ENCODE data around the gene CFAP99. TPM values are rescaled to one million over a fixed set of nuclear protein-coding genes. Genes with fewer than 3 reads are reported as not detected.

CFAP99 gene
- total and polyA plus RNA-seq, 2 experiments from 2014 or later = not detected

DNA sequence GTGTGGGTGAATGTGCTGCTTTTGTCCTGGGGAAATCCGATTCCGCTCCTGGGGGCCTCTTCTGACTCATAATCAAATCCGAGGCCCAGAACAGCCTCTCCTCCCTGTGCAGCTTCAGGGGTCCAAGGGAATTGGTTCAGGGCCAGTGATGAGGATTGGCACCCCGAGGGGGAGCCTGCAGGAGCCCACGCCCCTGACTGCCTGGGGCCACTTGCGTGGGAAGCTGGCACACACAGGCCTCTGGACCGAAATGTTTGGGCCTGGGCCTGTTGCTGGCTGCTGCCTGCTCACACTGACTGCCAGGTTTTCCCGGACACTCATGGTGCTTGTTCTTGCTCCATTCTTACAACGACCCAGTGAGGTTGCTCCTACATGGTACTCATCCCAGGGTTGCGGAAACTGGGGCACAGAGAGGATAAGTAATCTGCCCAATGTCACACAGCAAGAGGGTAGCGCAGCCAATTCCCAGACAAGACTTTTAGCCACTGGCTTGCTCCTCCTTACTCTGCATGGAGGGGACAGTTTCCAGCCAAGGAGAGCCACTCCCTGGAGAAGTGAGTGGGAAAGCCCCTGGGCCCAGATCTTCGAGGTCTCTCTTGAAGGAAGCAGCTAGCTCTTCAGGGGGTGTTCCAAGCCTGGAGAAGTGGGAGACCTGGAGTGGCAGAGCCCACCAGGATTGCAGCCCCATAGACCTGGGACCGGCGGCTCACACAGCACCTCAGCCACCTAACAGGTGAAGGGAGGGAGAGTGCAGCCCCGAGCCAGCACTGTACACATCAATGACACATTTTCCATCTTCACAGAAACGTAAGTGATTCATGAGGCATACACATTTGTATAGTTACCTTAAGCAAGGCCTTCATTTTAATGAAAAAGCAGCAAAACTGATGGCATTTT lies 20.3 kb downstream of the CFAP99 start:
- TF ChIP-seq EZH2phosphoT487 (IDR thresholded peaks at IDR 0.05; ENCODE audit: unreplicated experiment) (no peak), EZH2 (IDR thresholded peaks at IDR 0.05; ENCODE audit: low read depth, unreplicated experiment) (no peak), POLR2AphosphoS5 (IDR thresholded peaks at IDR 0.05; ENCODE audit: low read depth) (no peak), JUNB (IDR thresholded peaks at IDR 0.05; ENCODE audit: unreplicated experiment) (no peak), CREB1 (CRISPR knock-in tag; IDR thresholded peaks at IDR 0.05; ENCODE audit: low read depth) (no peak), STAT1 (IDR thresholded peaks at IDR 0.05; ENCODE audit: unreplicated experiment) (no peak), NANOG (IDR thresholded peaks at IDR 0.05; ENCODE audit: borderline replicate concordance) (no peak)
- TF ChIP-seq, protein P1, sequence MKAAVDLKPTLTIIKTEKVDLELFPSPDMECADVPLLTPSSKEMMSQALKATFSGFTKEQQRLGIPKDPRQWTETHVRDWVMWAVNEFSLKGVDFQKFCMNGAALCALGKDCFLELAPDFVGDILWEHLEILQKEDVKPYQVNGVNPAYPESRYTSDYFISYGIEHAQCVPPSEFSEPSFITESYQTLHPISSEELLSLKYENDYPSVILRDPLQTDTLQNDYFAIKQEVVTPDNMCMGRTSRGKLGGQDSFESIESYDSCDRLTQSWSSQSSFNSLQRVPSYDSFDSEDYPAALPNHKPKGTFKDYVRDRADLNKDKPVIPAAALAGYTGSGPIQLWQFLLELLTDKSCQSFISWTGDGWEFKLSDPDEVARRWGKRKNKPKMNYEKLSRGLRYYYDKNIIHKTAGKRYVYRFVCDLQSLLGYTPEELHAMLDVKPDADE (IDR thresholded peaks at IDR 0.05) = no peak
- TF ChIP-seq, protein P2, sequence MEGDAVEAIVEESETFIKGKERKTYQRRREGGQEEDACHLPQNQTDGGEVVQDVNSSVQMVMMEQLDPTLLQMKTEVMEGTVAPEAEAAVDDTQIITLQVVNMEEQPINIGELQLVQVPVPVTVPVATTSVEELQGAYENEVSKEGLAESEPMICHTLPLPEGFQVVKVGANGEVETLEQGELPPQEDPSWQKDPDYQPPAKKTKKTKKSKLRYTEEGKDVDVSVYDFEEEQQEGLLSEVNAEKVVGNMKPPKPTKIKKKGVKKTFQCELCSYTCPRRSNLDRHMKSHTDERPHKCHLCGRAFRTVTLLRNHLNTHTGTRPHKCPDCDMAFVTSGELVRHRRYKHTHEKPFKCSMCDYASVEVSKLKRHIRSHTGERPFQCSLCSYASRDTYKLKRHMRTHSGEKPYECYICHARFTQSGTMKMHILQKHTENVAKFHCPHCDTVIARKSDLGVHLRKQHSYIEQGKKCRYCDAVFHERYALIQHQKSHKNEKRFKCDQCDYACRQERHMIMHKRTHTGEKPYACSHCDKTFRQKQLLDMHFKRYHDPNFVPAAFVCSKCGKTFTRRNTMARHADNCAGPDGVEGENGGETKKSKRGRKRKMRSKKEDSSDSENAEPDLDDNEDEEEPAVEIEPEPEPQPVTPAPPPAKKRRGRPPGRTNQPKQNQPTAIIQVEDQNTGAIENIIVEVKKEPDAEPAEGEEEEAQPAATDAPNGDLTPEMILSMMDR (conservative IDR thresholded peaks at IDR 0.05; ENCODE audit: low read depth in 2 of 2) = no peak
- TF ChIP-seq, protein P3, sequence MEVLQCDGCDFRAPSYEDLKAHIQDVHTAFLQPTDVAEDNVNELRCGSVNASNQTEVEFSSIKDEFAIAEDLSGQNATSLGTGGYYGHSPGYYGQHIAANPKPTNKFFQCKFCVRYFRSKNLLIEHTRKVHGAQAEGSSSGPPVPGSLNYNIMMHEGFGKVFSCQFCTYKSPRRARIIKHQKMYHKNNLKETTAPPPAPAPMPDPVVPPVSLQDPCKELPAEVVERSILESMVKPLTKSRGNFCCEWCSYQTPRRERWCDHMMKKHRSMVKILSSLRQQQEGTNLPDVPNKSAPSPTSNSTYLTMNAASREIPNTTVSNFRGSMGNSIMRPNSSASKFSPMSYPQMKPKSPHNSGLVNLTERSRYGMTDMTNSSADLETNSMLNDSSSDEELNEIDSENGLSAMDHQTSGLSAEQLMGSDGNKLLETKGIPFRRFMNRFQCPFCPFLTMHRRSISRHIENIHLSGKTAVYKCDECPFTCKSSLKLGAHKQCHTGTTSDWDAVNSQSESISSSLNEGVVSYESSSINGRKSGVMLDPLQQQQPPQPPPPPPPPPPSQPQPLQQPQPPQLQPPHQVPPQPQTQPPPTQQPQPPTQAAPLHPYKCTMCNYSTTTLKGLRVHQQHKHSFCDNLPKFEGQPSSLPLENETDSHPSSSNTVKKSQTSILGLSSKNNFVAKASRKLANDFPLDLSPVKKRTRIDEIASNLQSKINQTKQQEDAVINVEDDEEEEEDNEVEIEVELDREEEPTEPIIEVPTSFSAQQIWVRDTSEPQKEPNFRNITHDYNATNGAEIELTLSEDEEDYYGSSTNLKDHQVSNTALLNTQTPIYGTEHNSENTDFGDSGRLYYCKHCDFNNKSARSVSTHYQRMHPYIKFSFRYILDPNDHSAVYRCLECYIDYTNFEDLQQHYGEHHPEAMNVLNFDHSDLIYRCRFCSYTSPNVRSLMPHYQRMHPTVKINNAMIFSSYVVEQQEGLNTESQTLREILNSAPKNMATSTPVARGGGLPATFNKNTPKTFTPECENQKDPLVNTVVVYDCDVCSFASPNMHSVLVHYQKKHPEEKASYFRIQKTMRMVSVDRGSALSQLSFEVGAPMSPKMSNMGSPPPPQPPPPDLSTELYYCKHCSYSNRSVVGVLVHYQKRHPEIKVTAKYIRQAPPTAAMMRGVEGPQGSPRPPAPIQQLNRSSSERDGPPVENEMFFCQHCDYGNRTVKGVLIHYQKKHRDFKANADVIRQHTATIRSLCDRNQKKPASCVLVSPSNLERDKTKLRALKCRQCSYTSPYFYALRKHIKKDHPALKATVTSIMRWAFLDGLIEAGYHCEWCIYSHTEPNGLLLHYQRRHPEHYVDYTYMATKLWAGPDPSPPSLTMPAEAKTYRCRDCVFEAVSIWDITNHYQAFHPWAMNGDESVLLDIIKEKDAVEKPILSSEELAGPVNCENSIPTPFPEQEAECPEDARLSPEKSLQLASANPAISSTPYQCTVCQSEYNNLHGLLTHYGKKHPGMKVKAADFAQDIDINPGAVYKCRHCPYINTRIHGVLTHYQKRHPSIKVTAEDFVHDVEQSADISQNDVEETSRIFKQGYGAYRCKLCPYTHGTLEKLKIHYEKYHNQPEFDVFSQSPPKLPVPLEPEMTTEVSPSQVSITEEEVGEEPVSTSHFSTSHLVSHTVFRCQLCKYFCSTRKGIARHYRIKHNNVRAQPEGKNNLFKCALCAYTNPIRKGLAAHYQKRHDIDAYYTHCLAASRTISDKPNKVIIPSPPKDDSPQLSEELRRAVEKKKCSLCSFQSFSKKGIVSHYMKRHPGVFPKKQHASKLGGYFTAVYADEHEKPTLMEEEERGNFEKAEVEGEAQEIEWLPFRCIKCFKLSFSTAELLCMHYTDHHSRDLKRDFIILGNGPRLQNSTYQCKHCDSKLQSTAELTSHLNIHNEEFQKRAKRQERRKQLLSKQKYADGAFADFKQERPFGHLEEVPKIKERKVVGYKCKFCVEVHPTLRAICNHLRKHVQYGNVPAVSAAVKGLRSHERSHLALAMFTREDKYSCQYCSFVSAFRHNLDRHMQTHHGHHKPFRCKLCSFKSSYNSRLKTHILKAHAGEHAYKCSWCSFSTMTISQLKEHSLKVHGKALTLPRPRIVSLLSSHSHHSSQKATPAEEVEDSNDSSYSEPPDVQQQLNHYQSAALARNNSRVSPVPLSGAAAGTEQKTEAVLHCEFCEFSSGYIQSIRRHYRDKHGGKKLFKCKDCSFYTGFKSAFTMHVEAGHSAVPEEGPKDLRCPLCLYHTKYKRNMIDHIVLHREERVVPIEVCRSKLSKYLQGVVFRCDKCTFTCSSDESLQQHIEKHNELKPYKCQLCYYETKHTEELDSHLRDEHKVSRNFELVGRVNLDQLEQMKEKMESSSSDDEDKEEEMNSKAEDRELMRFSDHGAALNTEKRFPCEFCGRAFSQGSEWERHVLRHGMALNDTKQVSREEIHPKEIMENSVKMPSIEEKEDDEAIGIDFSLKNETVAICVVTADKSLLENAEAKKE (CRISPR knock-in tag; IDR thresholded peaks at IDR 0.05) = no peak
- no peak for DNase-seq (ENCODE audit: low spot score)
- Histone ChIP-seq H4K20me1 (replicated peaks; ENCODE audit: insufficient read depth) (no peaks in the 10 kb centered on the region), H3K36me3 (ENCODE audit: insufficient read depth) (no peaks in the 10 kb centered on the region), H3K27me3 (ENCODE audit: insufficient read depth) (no peaks in the 10 kb centered on the region), H2AFZ (no peak overlapping the region; the same call in 1 of the 2 replicates), H3K79me2 (replicated peaks; ENCODE audit: insufficient read depth) (no peaks in the 10 kb centered on the region), H3K4me2 (no peak overlapping the region), H3K27ac (ENCODE audit: low read depth) (no peak overlapping the region), H3F3A (replicated peaks; ENCODE audit: low read depth) (no peaks in the 10 kb centered on the region), H3K9me2 (ENCODE audit: insufficient read depth) (no peaks in the 10 kb centered on the region), H3K4me1 (ENCODE audit: insufficient read depth) (no peaks in the 10 kb centered on the region), H3K4me3 (no peak overlapping the region)
- H3K9me3 Mint-ChIP-seq = no peaks in the 10 kb centered on the region
- H3K4me3 Mint-ChIP-seq = no peak overlapping the region
- ATAC-seq = no peak
- peaks cover 8% of the 10 kb centered on the region for H3K27me3 Mint-ChIP-seq (ENCODE audit: insufficient read depth, low read depth, poor library complexity)
- H3K4me1 Mint-ChIP-seq = peaks cover 1% of the 10 kb centered on the region; the same call in 1 of the 3 replicates
- no peaks in the 10 kb centered on the region for H3K36me3 Mint-ChIP-seq (ENCODE audit: low read depth)
- no peak overlapping the region for H3K27ac Mint-ChIP-seq

All from GM23338 (cell line).